Activated naive CD8-positive, alpha-beta T cell treated with anti-CD3 and anti-CD28 coated beads, Interleukin-2, amount 10 ng/mL, durations not matched to agents 7 days and 5 days (primary cell): ENCODE data around the gene TAF11L4. TPM values are rescaled to one million over a fixed set of nuclear protein-coding genes. Genes with fewer than 3 reads are reported as not detected.
"Not testable (repeated sequence)": the region's sequence is repeated elsewhere in the genome, so short reads cannot be mapped to it uniquely, and the experiment has no call there.

Experiments used
- ATAC-seq: fragments of 150-1000 bp; cut with Tn5 transposase; one replicate; pipeline ENCODE4 v1.10.0; 2021; ENCODE audit warnings: low read depth, moderate library complexity
- POLR2A ChIA-PET: fragments of 350-600 bp; sonication (Branson Sonifier 250); formaldehyde crosslinking; loops from one replicate; lab custom pipeline; 2021; ENCODE audit warnings: antibody characterized with exemption; lab: Charles Lee
- DNase-seq: peaks from one replicate; pipeline ENCODE4 v3.0.0; 2021
- H3K27ac Mint-ChIP-seq: one replicate; pipeline ENCODE4 v1.8.0; 2022; ENCODE audit warnings: mild to moderate bottlenecking, mixed read lengths
- H3K27me3 Mint-ChIP-seq: one replicate; pipeline ENCODE4 v1.8.0; 2022; ENCODE audit warnings: mild to moderate bottlenecking, moderate library complexity, mixed read lengths
- H3K36me3 Mint-ChIP-seq: one replicate; pipeline ENCODE4 v1.8.0; 2021; ENCODE audit warnings: mild to moderate bottlenecking, mixed read lengths
- H3K4me1 Mint-ChIP-seq: one replicate; pipeline ENCODE4 v1.8.0; 2021; ENCODE audit warnings: mixed read lengths
- H3K4me3 Mint-ChIP-seq: one replicate; pipeline ENCODE4 v1.8.0; 2022; ENCODE audit warnings: mild to moderate bottlenecking, moderate library complexity, mixed read lengths
- H3K9me3 Mint-ChIP-seq: one replicate; pipeline ENCODE4 v1.8.0; 2021; ENCODE audit warnings: mixed read lengths
- total RNA-seq, 2 experiments: library from RNA; stranded (reverse); gene quantifications; one replicate each; pipeline ENCODE4 v1.2.3, GENCODE V29; 2021

TAF11L4 gene
- total RNA-seq, 2 experiments from 2014 or later, result not detected

GRCh38 chr5:17518067-17518466 is 3.5 kb upstream of the TAF11L4 start, which contains the start of gene TAF11L3:
TSS of gene TAF11L3 (plus strand) at chr5:17518367.
- H3K36me3 Mint-ChIP-seq, H3K27me3 Mint-ChIP-seq, POLR2A ChIA-PET, DNase-seq, ATAC-seq, H3K4me3 Mint-ChIP-seq, H3K27ac Mint-ChIP-seq, H3K4me1 Mint-ChIP-seq, H3K9me3 Mint-ChIP-seq: not testable (repeated sequence)

GRCh38 chr5:17519508-17519907 is 2.1 kb upstream of the TAF11L4 start:
- DNase-seq, H3K27me3 Mint-ChIP-seq, POLR2A ChIA-PET, H3K4me1 Mint-ChIP-seq, H3K9me3 Mint-ChIP-seq, H3K4me3 Mint-ChIP-seq, ATAC-seq, H3K36me3 Mint-ChIP-seq, H3K27ac Mint-ChIP-seq: not testable (repeated sequence)

GRCh38 chr5:17524935-17525334 is 3.3 kb downstream of the TAF11L4 start, which contains the start of gene TAF11L5:
TSS of gene TAF11L5 (plus strand) at chr5:17525235.
- H3K9me3 Mint-ChIP-seq, H3K4me1 Mint-ChIP-seq, DNase-seq, H3K27me3 Mint-ChIP-seq, POLR2A ChIA-PET, H3K4me3 Mint-ChIP-seq, ATAC-seq, H3K27ac Mint-ChIP-seq, H3K36me3 Mint-ChIP-seq: not testable (repeated sequence)

- H3K36me3 Mint-ChIP-seq, ATAC-seq, H3K27me3 Mint-ChIP-seq, H3K4me1 Mint-ChIP-seq, H3K4me3 Mint-ChIP-seq, H3K27ac Mint-ChIP-seq, DNase-seq, POLR2A ChIA-PET, H3K9me3 Mint-ChIP-seq: not testable (repeated sequence)
Observed at GRCh38 chr5:17526504-17526903, 4.9 kb downstream of the TAF11L4 start.

- not testable (repeated sequence) for H3K27ac Mint-ChIP-seq, H3K4me3 Mint-ChIP-seq, ATAC-seq
Observed at GRCh38 chr5:17528369-17528768, 6.8 kb downstream of the TAF11L4 start, which contains the start of gene TAF11L6. TSS of gene TAF11L6 (plus strand) at chr5:17528669.

More at GRCh38 chr5:17528369-17528768, 6.8 kb downstream of the TAF11L4 start, which contains the start of gene TAF11L6:
- DNase-seq, POLR2A ChIA-PET, H3K9me3 Mint-ChIP-seq, H3K4me1 Mint-ChIP-seq, H3K27me3 Mint-ChIP-seq, H3K36me3 Mint-ChIP-seq: not testable (repeated sequence)

Other genes with a start within 250 kb of the TAF11L4 start
- not detected for gene TAF11L2, start 23.6 kb upstream of the TAF11L4 start, total RNA-seq
- not detected for gene TAF11L3, start 3.4 kb upstream of the TAF11L4 start, total RNA-seq
- gene TAF11L5, start 3.4 kb downstream of the TAF11L4 start, total RNA-seq, result not detected
- gene TAF11L6, start 6.9 kb downstream of the TAF11L4 start, total RNA-seq, result not detected
- gene TAF11L7, start 64.0 kb downstream of the TAF11L4 start, total RNA-seq, result not detected
- gene TAF11L8, start 69.2 kb downstream of the TAF11L4 start, total RNA-seq, result not detected
- gene TAF11L9, start 72.6 kb downstream of the TAF11L4 start, total RNA-seq, result not detected
- not detected for gene TAF11L10, start 76.0 kb downstream of the TAF11L4 start, total RNA-seq
- gene TAF11L11, start 82.4 kb downstream of the TAF11L4 start, total RNA-seq, result not detected
- gene TAF11L12, start 88.6 kb downstream of the TAF11L4 start, total RNA-seq, result not detected
- gene TAF11L13, start 110.3 kb downstream of the TAF11L4 start, total RNA-seq, result not detected
- gene TAF11L14, start 112.7 kb downstream of the TAF11L4 start, total RNA-seq, result not detected